ENCODE results near the gene CHMP4B.

Gene CHMP4B

GRCh38 chr20:33900521-33901131, 89.5 kb downstream of the CHMP4B start:
- DNase-seq (ENCODE audit: low read depth), result no peak

- no peak for DNase-seq (ENCODE audit: low read depth)
Measured at GRCh38 chr20:33901132-33901523, 90.0 kb downstream of the CHMP4B start.

- no peak for DNase-seq (ENCODE audit: low read depth)
Measured at GRCh38 chr20:33902011-33902410, 90.9 kb downstream of the CHMP4B start.
